Neural cell (in vitro differentiated cells): ENCODE measurements around the gene ARL6IP4. TPM values are rescaled to one million over a fixed set of nuclear protein-coding genes. Genes with fewer than 3 reads are reported as not detected.

Experiments
- H2AFZ ChIP-seq: fragments of 200-600, 300-800 bp; sonication (generic), shearing (Covaris generic); 2 replicates; pipeline ENCODE4 v1.6.0; 2014; ENCODE audit warnings: low read depth, mild to moderate bottlenecking, antibody characterized with exemption, low read length, moderate library complexity
- H3F3A ChIP-seq: fragments of 200-600 bp; shearing (Covaris generic); 2 replicates; pipeline ENCODE4 v1.6.1; 2016; ENCODE audit warnings: mild to moderate bottlenecking, moderate library complexity, mixed read lengths, antibody characterized with exemption, low read length; ENCODE audit not compliant: insufficient read depth, poor library complexity, severe bottlenecking
- H3K27ac ChIP-seq: fragments of 200-600, 300-800 bp; sonication (generic), shearing (Covaris generic); 2 replicates; pipeline ENCODE4 v1.5.1; 2014; ENCODE audit warnings: mild to moderate bottlenecking, low read length, moderate library complexity
- H3K27me3 ChIP-seq: fragments of 300-800, 200-600 bp; sonication (generic), shearing (Covaris generic); 2 replicates; pipeline ENCODE4 v1.6.0; 2014; ENCODE audit warnings: mild to moderate bottlenecking, low read depth, low read length, moderate library complexity; ENCODE audit not compliant: insufficient read depth
- H3K36me3 ChIP-seq: fragments of 300-800, 200-600 bp; sonication (generic), shearing (Covaris generic); 2 replicates; pipeline ENCODE4 v1.5.1; 2014; ENCODE audit warnings: mild to moderate bottlenecking, antibody characterized with exemption, low read length, moderate library complexity; ENCODE audit not compliant: insufficient read depth
- H3K4me2 ChIP-seq: fragments of 300-800, 200-600 bp; sonication (generic), shearing (Covaris generic); 2 replicates; pipeline ENCODE4 v1.6.0; 2014; ENCODE audit warnings: mild to moderate bottlenecking, low read length
- H3K4me3 ChIP-seq: fragments of 300-800, 200-600 bp; sonication (generic), shearing (Covaris generic); 2 replicates; pipeline ENCODE4 v1.5.1; 2014; ENCODE audit warnings: mild to moderate bottlenecking, low read length, moderate library complexity
- H3K79me2 ChIP-seq: fragments of 200-600 bp; shearing (Covaris generic); replicated peaks from 2 replicates; pipeline ENCODE4 v1.6.0; 2014; ENCODE audit warnings: mild to moderate bottlenecking, low read length, moderate library complexity; ENCODE audit not compliant: insufficient read depth
- H3K9ac ChIP-seq: fragments of 300-800, 200-600 bp; sonication (generic), shearing (Covaris generic); 2 replicates; pipeline ENCODE4 v1.6.1; 2016; ENCODE audit warnings: mild to moderate bottlenecking, low read length, mixed read lengths
- H3K9me2 ChIP-seq: fragments of 200-600 bp; shearing (Covaris generic); 2 replicates; pipeline ENCODE4 v1.6.1; 2016; ENCODE audit warnings: mild to moderate bottlenecking, low read length, mixed read lengths; ENCODE audit not compliant: insufficient read depth
- H3K9me3 ChIP-seq: fragments of 200-600, 300-800 bp; sonication (generic), shearing (Covaris generic); 2 replicates; pipeline ENCODE4 v1.6.1; 2016; ENCODE audit warnings: mild to moderate bottlenecking, mixed run types, low read length, moderate library complexity, mixed read lengths
- H4K20me1 ChIP-seq: fragments of 200-600 bp; shearing (Covaris generic); 2 replicates; pipeline ENCODE4 v1.6.1; 2016; ENCODE audit warnings: mild to moderate bottlenecking, mixed run types; ENCODE audit not compliant: insufficient read depth
- CTCF ChIP-seq: fragments of 450-650 bp; IDR thresholded peaks from 2 replicates; pipeline ENCODE4 v1.5.1; 2014; ENCODE audit warnings: antibody characterized with exemption, mild to moderate bottlenecking, moderate library complexity; ENCODE audit not compliant: poor library complexity, severe bottlenecking
- EP300 ChIP-seq: fragments of 450-650 bp; conservative IDR thresholded peaks from 2 replicates; pipeline ENCODE4 v1.6.1; 2014; ENCODE audit warnings: antibody characterized with exemption, mild to moderate bottlenecking, moderate library complexity; ENCODE audit not compliant: poor library complexity, severe bottlenecking
- EZH2 ChIP-seq: fragments of 200-600, 300-800 bp; shearing (Covaris generic), sonication (generic); IDR thresholded peaks from 2 replicates; pipeline ENCODE4 v1.6.1; 2014; ENCODE audit warnings: antibody characterized with exemption, low read length, borderline replicate concordance, mild to moderate bottlenecking; ENCODE audit not compliant: insufficient read depth, poor library complexity, severe bottlenecking
- MXI1 ChIP-seq: fragments of 450-650 bp; conservative IDR thresholded peaks from 2 replicates; pipeline ENCODE4 v1.6.1; 2014; ENCODE audit warnings: antibody characterized with exemption, mild to moderate bottlenecking; ENCODE audit not compliant: poor library complexity, severe bottlenecking
- POLR2AphosphoS5 ChIP-seq: IDR thresholded peaks from 2 replicates; pipeline ENCODE4 v1.6.1; 2012
- RAD21 ChIP-seq: fragments of 450-650 bp; conservative IDR thresholded peaks from 2 replicates; pipeline ENCODE4 v1.6.1; 2014; ENCODE audit warnings: antibody characterized with exemption, mild to moderate bottlenecking, moderate library complexity
- REST ChIP-seq: IDR thresholded peaks from 2 replicates; pipeline ENCODE4 v1.6.1; 2012; ENCODE audit warnings: borderline replicate concordance
- SMC3 ChIP-seq: fragments of 450-650 bp; conservative IDR thresholded peaks from 2 replicates; pipeline ENCODE4 v1.6.1; 2014; ENCODE audit warnings: antibody characterized with exemption, mild to moderate bottlenecking, moderate library complexity; ENCODE audit not compliant: poor library complexity
- TAF1 ChIP-seq: IDR thresholded peaks from 2 replicates; pipeline ENCODE4 v1.6.1; 2012; ENCODE audit warnings: low read depth
- polyA plus RNA-seq: library from polyadenylated mRNA; depleted of rRNA; stranded (reverse); fragments of >200 nt; gene quantifications from 2 replicates; pipeline ENCODE4 v1.2.3, GENCODE V29; 2014

Gene ARL6IP4
- polyA plus RNA-seq, 1 donor from 2014 or later: 190 TPM

- Histone ChIP-seq H3K79me2 (peaks cover 3% of the 10 kb centered on the region), H3K9me3 (no peaks in the 10 kb centered on the region), H3K9ac (peak overlapping the region; percentile 76), H3K4me3 (peak overlapping the region; percentile 94), H3K27me3 (no peaks in the 10 kb centered on the region), H3K4me2 (peak overlapping the region; percentile 59), H3K9me2 (no peaks in the 10 kb centered on the region), H3K27ac (peak overlapping the region; percentile 44), H3F3A (no peaks in the 10 kb centered on the region), H4K20me1 (no peaks in the 10 kb centered on the region), H2AFZ (no peak overlapping the region), H3K36me3 (no peaks in the 10 kb centered on the region)
- TF ChIP-seq SMC3 (peak; percentile 56), RAD21 (peak; percentile 38), MXI1 (no peak), POLR2AphosphoS5 (peak; percentile 9)
These were observed 573 bp downstream of the ARL6IP4 start for GRCh38 chr12:122981036-122981471.

- no peaks in the 10 kb centered on the region for H3K27me3 ChIP-seq
- H3K9ac ChIP-seq: peak overlapping the region; percentile 76
- H3K36me3 ChIP-seq: no peaks in the 10 kb centered on the region
- no peaks in the 10 kb centered on the region for H3F3A ChIP-seq
- no peak overlapping the region for H3K27ac ChIP-seq
- peaks cover 3% of the 10 kb centered on the region for H3K79me2 ChIP-seq
- peak overlapping the region; percentile 59 for H3K4me2 ChIP-seq
- peak overlapping the region; percentile 94 for H3K4me3 ChIP-seq
- no peaks in the 10 kb centered on the region for H3K9me3 ChIP-seq
- H2AFZ ChIP-seq: no peak overlapping the region
- TF ChIP-seq CTCF (no peak), SMC3 (no peak), EZH2 (no peak), RAD21 (no peak), REST (no peak), EP300 (no peak), MXI1 (no peak), TAF1 (no peak), POLR2AphosphoS5 (no peak)
- no peaks in the 10 kb centered on the region for H3K9me2 ChIP-seq
- H4K20me1 ChIP-seq: no peaks in the 10 kb centered on the region
These were observed 1.4 kb downstream of the ARL6IP4 start for GRCh38 chr12:122981587-122982476.
